Loucy (cell line): Measurements from ENCODE around the gene CHN2.

Experiments
- CTCF ChIP-seq: fragments of 200-600 bp; sonication (generic); conservative IDR thresholded peaks from 2 replicates; pipeline ENCODE4 v1.5.1; 2014; ENCODE audit warnings: mild to moderate bottlenecking, antibody characterized with exemption, low read length
- EZH2phosphoT487 ChIP-seq: fragments of 200-600 bp; IDR thresholded peaks from 2 replicates; pipeline ENCODE4 v1.6.1; 2018; ENCODE audit warnings: antibody characterized with exemption, mild to moderate bottlenecking, moderate library complexity, borderline replicate concordance

- TF ChIP-seq CTCF (no peak), EZH2phosphoT487 (no peak)
Observed at GRCh38 chr7:29262191-29262917, 67.8 kb downstream of the CHN2 start.
